HG03060 (cell line): ENCODE results near the gene ENPP3.

ENCODE experiments used
- ATAC-seq: cut with Tn5 transposase; IDR thresholded peaks from one replicate; pipeline ENCODE4 v1.9.1; 2021; ENCODE audit warnings: low read depth, moderate number of reproducible peaks; ENCODE audit not compliant: unreplicated experiment

ENPP3 gene

GRCh38 chr6:131791476-131791875 lies 154.4 kb downstream of the ENPP3 start:
- ATAC-seq, result no peak

GRCh38 chr6:131792091-131792496 lies 155.0 kb downstream of the ENPP3 start:
- no peak for ATAC-seq

- no peak for ATAC-seq
These were observed 158.3 kb downstream of the ENPP3 start for GRCh38 chr6:131795366-131795765.
